Caco-2 (cell line): ENCODE results near the gene TNPO2. TPM values are rescaled to one million over a fixed set of nuclear protein-coding genes. Genes with fewer than 3 reads are reported as not detected.

ENCODE experiments used
- BruUV-seq: library from RNA; stranded (reverse); fragments of 400-500 nt; replicated peaks from 2 replicates; lab custom pipeline; 2021; lab: Mats Ljungman, UMichigan
- CTCF ChIA-PET: fragments of 300-600 bp; sonication (Branson Sonifier 250); formaldehyde crosslinking; loops from one replicate; lab custom pipeline; 2022; ENCODE audit warnings: antibody characterized with exemption; lab: Charles Lee
- POLR2A ChIA-PET: fragments of 300-600 bp; sonication (Branson Sonifier 250); formaldehyde crosslinking; loops from one replicate; lab custom pipeline; 2022; ENCODE audit warnings: antibody characterized with exemption; lab: Charles Lee
- DNase-seq, 2 experiments: peaks; one replicate each; pipeline versions ENCODE4 v3.0.0 to v3.0.0-alpha.2; 2020 to 2022
- H3K27me3 ChIP-seq: replicated peaks from 2 replicates; pipeline ENCODE4 v1.6.0; 2011; ENCODE audit warnings: low read length; ENCODE audit not compliant: control insufficient read depth, insufficient read depth
- H3K36me3 ChIP-seq: 2 replicates; pipeline ENCODE4 v1.5.1; 2011; ENCODE audit warnings: low read length; ENCODE audit not compliant: control insufficient read depth, insufficient read depth
- H3K4me1 ChIP-seq: fragments of 250-450 bp; sonication (Bioruptor Pico); 2 replicates; pipeline ENCODE4 v1.5.1; 2020; ENCODE audit warnings: mild to moderate bottlenecking
- H3K4me3 ChIP-seq: 2 replicates; pipeline ENCODE4 v1.5.1; 2011; ENCODE audit warnings: low read depth, mild to moderate bottlenecking, control low read depth, low read length
- H3K9me3 ChIP-seq: fragments of 250-450 bp; sonication (Bioruptor Pico); 2 replicates; pipeline ENCODE4 v1.5.1; 2020; ENCODE audit warnings: mild to moderate bottlenecking, moderate library complexity
- H3K27ac Mint-ChIP-seq: one replicate; pipeline ENCODE4 v1.8.0; 2022; ENCODE audit warnings: mixed read lengths; ENCODE audit not compliant: unreplicated experiment
- H3K27me3 Mint-ChIP-seq: one replicate; pipeline ENCODE4 v1.8.0; 2022; ENCODE audit warnings: mixed read lengths; ENCODE audit not compliant: insufficient read depth, unreplicated experiment
- H3K36me3 Mint-ChIP-seq: one replicate; pipeline ENCODE4 v1.8.0; 2022; ENCODE audit warnings: mild to moderate bottlenecking, mixed read lengths; ENCODE audit not compliant: insufficient read depth, unreplicated experiment
- H3K4me1 Mint-ChIP-seq: one replicate; pipeline ENCODE4 v1.8.0; 2022; ENCODE audit warnings: low read depth, mixed read lengths; ENCODE audit not compliant: unreplicated experiment
- H3K4me3 Mint-ChIP-seq: one replicate; pipeline ENCODE4 v1.8.0; 2022; ENCODE audit warnings: mild to moderate bottlenecking, moderate library complexity, mixed read lengths; ENCODE audit not compliant: unreplicated experiment
- H3K9me3 Mint-ChIP-seq: one replicate; pipeline ENCODE4 v1.8.0; 2022; ENCODE audit warnings: mixed read lengths; ENCODE audit not compliant: unreplicated experiment
- CTCF ChIP-seq, 2 experiments: fragments of 200-600 bp in 1 of 2; IDR thresholded peaks; 1 replicate in 1 of 2; 2 replicates in 1 of 2; pipeline versions ENCODE4 v1.5.1 to v1.8.0; 2011 to 2022; ENCODE audit warnings: antibody characterized with exemption in 1 of 2, control low read depth in 1 of 2, inconsistent platforms in 1 of 2, low read depth in 1 of 2, low read length in 1 of 2, mild to moderate bottlenecking in 1 of 2, moderate library complexity in 1 of 2; ENCODE audit not compliant: insufficient read depth in 1 of 2, severe bottlenecking in 1 of 2, unreplicated experiment in 1 of 2
- intact Hi-C: fragments of 100-400 bp; cut with micrococcal nuclease; formaldehyde crosslinking; loops from one replicate; pipeline ENCODE4 v1.10.0; 2022; ENCODE audit not compliant: unreplicated experiment
- total RNA-seq: library from RNA; stranded (reverse); gene quantifications from 2 replicates; pipeline ENCODE4 v1.2.3, GENCODE V29; 2022

Gene TNPO2
- total RNA-seq, 1 experiment from 2014 or later, result 87.8 TPM

DNA sequence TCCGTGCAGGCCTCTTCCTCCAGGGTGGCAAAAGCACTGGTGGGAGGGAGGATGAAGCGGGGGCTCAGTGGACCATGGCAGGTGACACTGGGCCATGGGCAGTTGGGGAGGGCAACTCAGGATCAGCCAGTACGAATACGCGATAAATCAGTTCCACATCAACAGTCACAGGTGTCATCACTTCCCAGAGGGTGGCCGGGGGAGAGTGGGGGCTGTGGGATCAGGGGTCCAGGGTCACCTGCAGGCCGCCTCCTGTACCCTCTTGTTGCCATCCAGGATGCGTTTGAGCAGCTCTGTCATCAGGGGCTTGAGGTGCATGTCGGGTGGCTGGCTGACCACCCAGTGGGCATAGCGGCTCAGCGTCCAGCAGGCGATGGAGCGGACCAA is 17.4 kb downstream of the TNPO2 start:
- H3K4me1 ChIP-seq, result no peaks in the 10 kb centered on the region
- intact Hi-C loops, result no loop called here
- Mint-ChIP-seq H3K9me3 (no peaks in the 10 kb centered on the region), H3K4me3 (no peak overlapping the region), H3K36me3 (peaks cover 98% of the 10 kb centered on the region), H3K4me1 (no peaks in the 10 kb centered on the region), H3K27me3 (no peaks in the 10 kb centered on the region), H3K27ac (no peak overlapping the region)
- ChIA-PET POLR2A (interaction anchor here (0.7 kb wide), 1 partner anchor 15 kb away, joined by 3 read pairs; no protein-coding TSS in a partner anchor), CTCF (no interaction called here)
- H3K4me3 ChIP-seq, result no peak overlapping the region
- H3K27me3 ChIP-seq, result no peaks in the 10 kb centered on the region
- TF ChIP-seq CTCF (IDR thresholded peaks at IDR 0.05; ENCODE audit: insufficient read depth in 1 of 2, low read depth in 1 of 2, low read length in 1 of 2, severe bottlenecking in 1 of 2, unreplicated experiment in 1 of 2), result no peak
- no peaks in the 10 kb centered on the region for H3K9me3 ChIP-seq
- peaks cover 7% of the 10 kb centered on the region; the same call in 1 of the 2 replicates for H3K36me3 ChIP-seq
- BruUV-seq, result no TSS peak
- no peak for DNase-seq

DNA sequence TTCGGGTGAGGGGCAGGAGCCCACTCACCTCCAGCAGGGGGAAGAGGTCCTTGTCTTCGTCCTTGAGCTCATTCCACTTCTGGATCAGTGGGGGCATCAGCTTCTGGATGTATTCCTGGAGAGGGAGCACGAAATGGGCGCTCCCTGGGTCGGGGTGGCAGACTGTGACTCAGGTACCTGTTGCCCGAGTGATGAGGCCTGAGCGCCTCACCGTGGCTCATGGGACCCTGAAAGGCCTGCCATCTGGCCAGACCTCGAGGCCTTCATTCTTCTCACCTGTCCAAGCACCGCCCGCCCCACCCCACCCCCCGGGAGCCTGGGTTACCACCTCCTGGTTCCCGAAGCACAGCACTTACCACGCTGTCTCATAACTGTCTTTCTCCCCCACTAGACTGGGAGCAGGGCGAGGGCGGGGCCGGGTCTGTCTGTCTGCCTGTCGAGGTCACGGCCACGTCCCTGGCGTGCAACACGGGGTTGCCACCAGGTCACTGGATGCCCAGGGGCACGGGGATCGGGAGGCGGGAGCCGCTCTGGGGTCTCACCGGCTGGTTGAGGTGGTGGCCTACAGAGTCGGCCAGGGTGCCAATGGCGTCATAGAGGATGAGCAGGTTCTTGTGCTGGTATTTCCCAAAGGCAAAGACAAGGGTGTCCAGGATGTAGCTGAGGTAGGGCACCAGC is 17.9 kb downstream of the TNPO2 start:
- no peaks in the 10 kb centered on the region for H3K4me1 ChIP-seq
- H3K27ac Mint-ChIP-seq, result no peak overlapping the region
- DNase-seq, result no peak
- H3K9me3 Mint-ChIP-seq, result no peaks in the 10 kb centered on the region
- POLR2A ChIA-PET, result no interaction called here
- CTCF ChIA-PET, result no interaction called here
- intact Hi-C loops, result no loop called here
- H3K9me3 ChIP-seq, result no peaks in the 10 kb centered on the region
- no TSS peak for BruUV-seq
- H3K36me3 Mint-ChIP-seq, result peaks cover 98% of the 10 kb centered on the region
- H3K4me3 Mint-ChIP-seq, result no peak overlapping the region
- peaks cover 7% of the 10 kb centered on the region; the same call in 1 of the 2 replicates for H3K36me3 ChIP-seq
- no peaks in the 10 kb centered on the region for H3K27me3 Mint-ChIP-seq
- H3K4me3 ChIP-seq, result no peak overlapping the region
- H3K27me3 ChIP-seq, result no peaks in the 10 kb centered on the region
- TF ChIP-seq CTCF (IDR thresholded peaks at IDR 0.05; ENCODE audit: insufficient read depth in 1 of 2, low read depth in 1 of 2, low read length in 1 of 2, severe bottlenecking in 1 of 2, unreplicated experiment in 1 of 2), result no peak
- H3K4me1 Mint-ChIP-seq, result no peaks in the 10 kb centered on the region

DNA sequence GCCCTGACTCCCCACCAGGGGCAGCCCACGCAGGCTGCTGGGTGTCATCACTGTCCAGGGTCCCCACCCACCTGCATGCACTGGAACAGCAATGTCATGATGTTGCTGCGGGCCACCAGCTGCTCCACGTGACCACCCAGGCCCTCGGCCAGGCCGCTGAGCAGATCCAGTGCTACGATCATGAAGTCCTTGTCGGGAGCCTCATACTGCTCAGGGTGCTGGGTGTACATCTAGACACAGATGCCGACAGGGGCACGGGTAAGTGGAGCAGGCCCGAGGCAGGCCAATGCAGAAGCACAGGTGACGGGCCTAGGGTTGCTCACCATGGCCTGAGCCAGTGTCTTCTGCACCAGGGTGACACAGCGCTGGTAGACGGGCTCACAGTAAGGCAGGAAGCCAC is 18.6 kb downstream of the TNPO2 start:
- TF ChIP-seq CTCF (IDR thresholded peaks at IDR 0.05; ENCODE audit: insufficient read depth in 1 of 2, low read depth in 1 of 2, low read length in 1 of 2, severe bottlenecking in 1 of 2, unreplicated experiment in 1 of 2), result no peak
- ChIA-PET POLR2A (no interaction called here), CTCF (interaction anchor here (0.6 kb wide), 1 partner anchor 18 kb away, joined by 3 read pairs; no protein-coding TSS in a partner anchor)
- H3K9me3 ChIP-seq, result no peaks in the 10 kb centered on the region
- H3K27me3 Mint-ChIP-seq, result no peaks in the 10 kb centered on the region
- peaks cover 3% of the 10 kb centered on the region; the same call in 1 of the 2 replicates for H3K36me3 ChIP-seq
- H3K4me3 Mint-ChIP-seq, result no peak overlapping the region
- no peaks in the 10 kb centered on the region for H3K4me1 ChIP-seq
- H3K4me3 ChIP-seq, result no peak overlapping the region
- H3K4me1 Mint-ChIP-seq, result no peaks in the 10 kb centered on the region
- no TSS peak for BruUV-seq
- H3K36me3 Mint-ChIP-seq, result peaks cover 95% of the 10 kb centered on the region
- H3K27ac Mint-ChIP-seq, result no peak overlapping the region
- DNase-seq, result no peak
- no peaks in the 10 kb centered on the region for H3K27me3 ChIP-seq
- H3K9me3 Mint-ChIP-seq, result no peaks in the 10 kb centered on the region
- intact Hi-C loops, result no loop called here
